Activated CD4-positive, CD25-positive, alpha-beta regulatory T cell (primary cell): ENCODE measurements around the gene CHAT.

Experiments used
- DNase-seq, 4 experiments: peaks; one replicate each; lab custom pipeline; 2025; lab: John Stamatoyannopoulos, UW

The CHAT gene

DNA sequence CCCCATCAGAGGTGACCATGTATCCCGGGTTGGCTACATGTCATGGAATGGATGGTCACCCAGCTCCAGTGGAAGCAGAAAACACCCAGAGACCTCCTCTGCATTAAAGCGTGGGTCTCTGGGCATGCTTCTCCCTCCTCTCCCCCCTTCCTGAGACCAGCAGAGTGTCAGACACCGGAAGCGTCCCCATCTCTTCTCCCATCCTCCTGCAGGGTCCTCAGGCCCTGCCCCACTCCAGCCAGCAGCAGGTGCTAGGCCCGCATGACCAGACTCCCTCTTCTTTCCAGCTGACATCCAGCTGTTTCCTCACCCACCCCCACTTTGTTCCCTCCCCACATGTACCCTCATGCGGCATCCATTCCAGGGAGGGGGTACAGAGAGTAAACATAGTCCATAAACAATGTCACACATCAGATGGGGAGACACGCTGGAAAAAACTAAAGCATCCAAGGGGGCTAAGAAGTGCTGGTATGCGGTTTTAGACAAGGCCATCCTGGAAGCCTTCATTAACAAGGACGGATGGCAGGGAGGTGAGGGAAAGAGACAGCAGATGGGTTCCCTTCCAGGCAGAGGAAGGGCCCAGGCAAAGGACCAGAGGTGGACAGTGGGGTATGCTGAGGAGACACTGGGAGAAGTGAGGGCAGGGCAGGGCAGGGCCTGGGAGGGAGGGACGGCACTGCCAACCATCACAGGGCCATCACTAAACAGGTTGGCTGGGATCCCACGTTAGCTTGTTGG is 16.2 kb upstream of the CHAT start:
- DNase-seq, result no peak

DNA sequence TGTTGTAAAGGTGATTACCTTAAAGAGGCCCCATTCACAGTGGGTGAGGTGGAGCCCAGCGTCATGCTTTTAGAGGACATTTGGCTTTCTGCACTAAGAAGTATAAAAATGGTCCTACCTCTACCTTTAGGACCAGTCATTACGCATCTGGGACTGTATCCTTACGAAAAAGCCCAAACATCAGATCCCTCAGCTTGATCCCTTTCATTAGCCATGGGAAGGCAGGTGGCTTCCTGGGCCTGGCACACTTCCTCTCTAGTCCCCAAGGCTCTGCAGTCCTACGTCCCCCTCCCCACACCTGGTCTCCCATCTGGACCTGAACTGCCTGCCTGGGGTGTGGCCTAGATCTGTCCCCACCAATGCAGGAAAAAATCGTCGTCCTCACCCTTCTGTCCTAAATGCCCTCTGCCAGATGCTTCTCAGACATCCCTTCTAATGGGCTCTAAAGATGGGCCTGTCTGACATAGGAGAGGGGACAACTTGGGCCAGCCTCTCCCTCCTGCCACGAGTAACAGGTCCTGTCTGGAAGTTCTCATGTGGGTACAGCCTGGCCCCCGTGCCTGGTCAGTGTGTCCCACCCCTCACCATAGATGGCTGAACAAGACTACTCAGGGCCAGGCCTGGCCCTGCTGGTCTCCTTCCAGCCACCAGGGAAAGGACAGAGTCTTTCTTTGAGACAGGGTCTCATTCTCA is 15.5 kb upstream of the CHAT start:
- DNase-seq, result no peak

DNA sequence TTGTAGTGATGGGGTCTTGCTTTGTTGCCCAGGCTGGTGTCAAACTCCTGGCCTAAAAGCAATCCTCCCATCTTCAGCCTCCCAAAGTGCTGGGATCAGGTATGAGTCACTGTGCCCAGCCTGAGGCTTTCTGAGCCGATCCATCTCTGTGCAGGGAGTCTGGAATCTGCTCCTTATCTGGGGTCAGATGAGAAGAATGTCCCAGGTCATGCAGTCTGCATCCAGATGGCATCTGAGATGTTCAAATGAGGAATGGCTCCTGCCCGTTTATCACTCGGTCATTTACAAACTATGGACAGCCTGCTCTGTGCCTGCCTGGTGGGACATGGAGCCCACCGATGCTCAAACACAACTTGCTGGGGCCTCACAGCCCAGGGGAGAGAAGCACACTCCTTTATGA is 14.9 kb upstream of the CHAT start:
- no peak for DNase-seq

DNA sequence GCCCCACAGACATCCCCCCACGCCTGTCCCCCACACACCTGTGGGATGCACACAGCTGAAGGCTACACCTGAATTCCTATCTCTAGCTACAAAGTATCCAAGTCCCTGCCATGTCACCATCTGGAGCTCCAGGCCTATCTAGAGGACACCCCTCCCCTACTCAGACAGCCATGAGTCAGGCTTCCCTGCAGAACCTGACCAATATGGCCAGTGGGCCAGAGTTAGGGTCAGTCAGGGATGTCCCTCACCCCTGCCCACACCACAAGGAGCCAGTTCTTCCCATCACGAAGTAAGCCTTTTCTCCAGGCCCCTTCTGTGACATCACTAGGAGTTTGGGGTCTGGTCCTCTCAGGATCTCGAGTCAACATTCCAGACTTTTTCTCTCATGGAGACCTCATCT is 14.3 kb upstream of the CHAT start:
- DNase-seq, result no peak

DNA sequence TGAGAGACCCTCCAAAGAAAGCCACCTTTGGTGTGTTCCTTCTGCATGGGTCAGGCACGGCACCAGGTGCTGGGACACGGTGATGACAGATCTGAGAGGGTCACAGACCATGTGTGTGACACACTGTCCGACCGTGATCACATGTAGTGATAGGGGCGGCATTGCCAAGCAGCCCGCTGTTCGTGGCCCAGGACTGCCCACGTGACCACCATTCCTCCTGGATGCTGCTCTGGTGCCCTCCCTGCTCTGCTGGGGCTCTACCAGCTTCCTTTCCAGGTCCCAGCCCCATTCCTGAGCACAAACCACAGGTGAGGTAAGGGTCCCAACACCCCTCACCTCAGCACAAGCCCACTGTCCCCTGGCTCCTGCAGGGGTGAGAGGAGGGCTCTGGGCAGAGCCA is 13.8 kb upstream of the CHAT start:
- DNase-seq, result no peak

DNA sequence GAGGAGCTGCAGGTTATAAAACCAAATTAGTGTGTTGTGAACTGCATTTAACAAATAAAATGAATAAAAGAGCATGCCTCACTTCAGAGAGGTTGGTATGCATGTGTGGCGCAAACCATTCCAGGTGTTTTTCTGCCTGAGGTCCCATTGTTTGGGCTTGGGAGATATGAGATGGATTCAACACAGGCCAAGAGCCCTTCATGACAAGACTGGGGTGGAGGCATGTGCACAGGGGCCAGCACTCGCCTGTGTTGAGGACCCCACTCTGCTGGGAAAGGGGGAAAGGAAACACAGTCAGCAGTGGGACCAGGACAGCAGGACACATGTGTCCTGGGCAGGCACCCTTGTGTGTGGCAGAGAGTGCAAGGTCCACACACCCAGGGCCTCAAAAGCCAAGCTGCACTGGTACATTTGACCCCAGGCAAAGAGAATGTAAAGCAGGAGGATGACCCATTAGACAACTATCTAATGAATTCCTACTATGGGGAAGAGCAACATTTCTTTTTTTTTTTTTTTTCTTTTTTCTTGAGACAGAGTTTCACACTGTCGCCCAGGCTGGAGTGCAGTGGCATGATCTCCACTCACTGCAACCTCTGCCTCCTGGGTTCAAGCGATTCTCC is 12.9 kb upstream of the CHAT start:
- no peak for DNase-seq

DNA sequence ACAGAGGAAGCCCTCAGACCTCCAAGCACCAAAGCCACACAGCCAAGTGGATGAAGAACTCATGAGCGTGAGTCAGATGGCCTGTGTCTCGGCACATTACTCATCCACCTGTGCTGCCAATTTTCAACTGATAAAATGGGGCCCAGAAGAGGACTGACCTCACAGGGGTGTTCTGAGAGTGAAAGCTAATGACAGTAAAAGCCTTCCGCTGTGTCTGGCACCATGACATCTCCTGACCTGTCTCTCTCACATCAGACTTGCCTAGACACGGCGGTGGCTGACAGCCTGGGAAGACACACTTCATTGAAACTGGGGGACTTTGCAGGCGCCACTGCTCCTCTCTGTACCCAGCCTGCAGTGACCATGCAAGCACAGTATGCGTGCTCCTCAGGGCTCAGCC is 12.0 kb upstream of the CHAT start:
- no peak for DNase-seq

DNA sequence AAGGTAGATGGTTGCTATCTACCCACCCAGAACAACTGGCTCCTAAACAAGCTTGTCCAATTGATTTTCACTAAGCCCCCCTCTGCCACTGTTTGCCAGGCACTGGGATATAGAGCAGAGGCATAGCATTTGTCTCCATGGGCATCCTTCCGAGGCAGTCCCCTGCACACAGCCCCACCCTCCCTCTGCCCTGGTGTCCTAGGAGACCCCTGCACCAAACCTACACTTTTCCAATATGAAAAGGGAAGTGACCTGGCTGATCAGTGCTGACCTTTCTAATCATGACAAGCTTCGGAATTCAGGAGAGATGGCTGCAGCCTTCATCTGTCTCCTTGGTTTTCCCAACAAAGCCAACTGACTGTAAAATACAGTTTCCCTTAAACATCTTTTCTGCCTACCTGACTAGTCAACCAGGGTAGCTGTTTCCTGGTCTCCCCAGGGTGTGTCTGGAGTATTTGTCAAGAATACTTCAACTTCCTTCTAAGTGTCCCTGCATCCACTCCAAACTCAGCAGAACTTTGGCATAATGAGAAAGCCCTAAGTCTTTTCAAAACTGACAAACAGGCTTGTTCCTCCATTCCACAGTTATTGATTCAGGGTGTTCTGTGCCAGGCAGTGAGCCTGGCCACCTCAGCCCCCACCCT is 11.3 kb upstream of the CHAT start:
- no peak for DNase-seq

DNA sequence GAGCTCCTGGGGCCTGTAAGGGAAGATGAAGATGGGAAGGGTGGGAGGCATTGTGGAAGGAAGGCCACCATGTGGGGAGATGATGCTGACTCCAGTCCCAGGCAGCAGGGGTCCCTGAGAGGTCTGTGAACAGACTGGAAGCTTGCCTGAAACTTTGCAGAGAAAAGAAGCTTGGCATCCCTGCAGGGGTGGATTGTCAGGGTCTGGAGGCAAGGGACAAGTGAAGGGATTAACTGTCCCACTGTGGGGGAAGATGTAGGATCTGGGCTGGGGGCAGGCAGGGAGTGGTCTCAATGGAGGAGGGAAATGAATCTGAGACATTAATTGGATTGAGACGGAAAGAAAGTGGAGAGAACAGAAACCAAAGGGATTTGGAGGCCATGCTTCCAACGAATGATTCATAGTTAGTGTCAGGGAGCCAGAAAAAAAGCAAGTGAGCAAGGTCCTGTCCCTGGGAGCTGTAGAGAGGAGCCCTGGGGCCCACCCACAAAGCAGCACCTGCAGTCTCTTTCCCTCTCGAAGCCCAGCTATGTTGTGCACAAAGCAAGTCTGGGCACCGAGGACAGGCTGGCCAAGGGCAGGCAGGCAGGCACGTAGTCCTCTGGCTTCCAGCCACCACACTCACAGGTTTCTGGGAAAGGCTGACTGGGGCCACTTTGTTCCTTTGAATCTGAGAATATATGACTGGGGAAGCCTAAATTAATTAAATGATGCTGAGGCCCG is 8.5 kb upstream of the CHAT start:
- no peak for DNase-seq

DNA sequence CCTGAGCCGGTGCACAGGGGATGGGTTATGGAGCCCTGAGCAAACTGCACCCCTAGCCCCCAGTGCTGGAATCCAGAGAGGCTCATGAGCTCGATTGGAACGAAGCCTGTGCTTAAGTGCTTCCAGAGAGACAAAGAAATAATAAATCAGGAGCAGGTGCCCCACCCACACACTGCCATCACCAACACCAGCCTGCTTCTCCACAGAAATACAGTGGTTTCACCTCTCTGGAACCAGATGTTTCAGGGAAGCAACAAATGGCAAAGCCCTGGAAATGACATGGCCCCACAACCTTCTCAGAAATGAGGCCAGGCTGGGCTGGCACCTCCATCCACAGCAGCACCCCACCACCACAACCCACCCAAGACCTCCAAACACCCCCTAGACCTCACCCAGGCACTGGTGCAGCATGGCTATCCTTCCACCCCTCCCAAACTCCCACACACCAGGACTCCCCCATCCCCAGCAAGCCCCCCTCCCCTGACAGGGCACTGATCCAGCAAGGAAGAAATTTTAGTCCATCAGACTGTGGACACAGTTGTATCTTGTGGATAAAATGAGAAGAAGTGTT is 7.8 kb upstream of the CHAT start:
- DNase-seq, result no peak

DNA sequence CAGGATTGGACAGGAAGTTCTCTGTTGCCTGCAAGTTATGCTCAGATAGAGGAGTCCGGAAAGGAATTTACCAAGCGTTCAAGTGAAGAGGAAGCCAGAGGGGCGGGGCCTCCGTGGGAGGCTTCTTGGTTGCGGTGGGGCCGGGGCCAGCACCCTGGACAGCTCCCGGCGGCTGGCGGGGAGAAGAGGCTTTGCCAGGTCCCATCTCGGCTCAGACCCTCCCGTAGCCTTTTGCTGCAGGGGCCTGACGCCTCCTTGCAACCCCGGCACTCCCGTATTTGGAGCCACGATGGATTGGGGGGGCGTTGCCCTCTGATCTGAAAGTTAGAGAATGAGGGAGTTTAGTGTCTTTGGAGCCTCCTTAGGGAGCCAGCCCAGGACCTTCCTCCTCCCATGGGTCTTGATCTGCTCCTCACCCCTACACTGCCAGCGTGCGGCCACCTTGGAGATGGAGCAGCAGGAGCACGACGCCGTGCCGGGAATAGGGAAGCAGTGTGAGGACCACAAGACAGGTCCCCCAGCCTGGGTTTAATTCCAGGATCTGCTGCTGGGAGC is 6.8 kb upstream of the CHAT start:
- DNase-seq, result peak in 3 of 4 experiments; percentile 8 to 33 (median 30)

DNA sequence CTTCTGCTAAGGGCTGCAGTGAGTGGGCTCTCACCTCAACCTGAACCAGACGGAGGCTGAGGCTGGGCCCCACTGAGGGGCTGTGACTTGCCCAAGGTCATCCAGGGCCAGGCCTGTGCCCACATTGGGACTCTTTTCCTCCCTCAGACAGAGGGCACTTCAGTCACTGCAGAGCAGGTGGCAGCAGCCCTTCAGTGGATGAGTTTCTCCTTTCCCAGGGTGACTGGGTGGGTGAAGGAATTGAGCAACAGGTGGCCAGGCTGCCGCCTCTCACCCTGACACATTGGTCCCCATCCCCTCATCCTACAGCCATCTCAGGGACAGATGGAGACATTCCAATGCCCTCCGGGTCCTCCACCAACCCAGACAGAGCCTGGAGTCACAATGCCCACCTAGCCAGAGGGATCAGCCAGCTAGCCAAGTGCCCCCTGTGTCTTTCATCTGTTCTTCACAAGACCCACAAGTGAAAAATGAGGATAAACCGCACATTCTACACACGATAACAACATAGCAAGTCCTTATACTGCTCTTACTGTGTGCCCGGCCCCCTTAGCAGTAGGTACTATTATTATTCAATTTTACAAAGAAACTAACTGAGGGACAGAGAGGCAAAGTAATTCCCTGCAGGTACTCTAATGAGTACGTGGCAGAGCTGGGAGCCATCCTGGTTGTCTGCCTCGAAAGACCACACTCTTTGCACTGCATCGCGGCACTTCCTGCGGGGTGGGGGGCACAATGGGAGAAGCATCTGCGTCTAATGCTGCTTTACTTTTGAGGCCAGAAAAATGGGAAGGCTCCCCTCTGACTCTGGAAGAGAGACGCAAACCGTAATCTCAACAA is 5.5 kb upstream of the CHAT start:
- no peak for DNase-seq

DNA sequence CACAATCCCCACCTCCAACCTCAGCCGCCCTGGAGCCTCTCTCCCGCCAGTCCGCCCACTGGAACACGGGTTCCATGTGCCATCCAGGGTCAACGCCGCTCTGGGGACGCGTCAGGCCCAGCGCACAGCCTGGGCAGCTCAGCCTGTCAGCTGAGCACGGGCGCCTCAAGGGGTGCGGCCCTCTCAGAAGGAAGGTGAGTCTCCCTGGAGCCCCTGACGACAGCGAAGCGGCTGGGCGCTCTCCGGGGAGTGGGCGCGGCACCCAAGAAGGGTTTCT is 4.9 kb upstream of the CHAT start:
- no peak for DNase-seq

DNA sequence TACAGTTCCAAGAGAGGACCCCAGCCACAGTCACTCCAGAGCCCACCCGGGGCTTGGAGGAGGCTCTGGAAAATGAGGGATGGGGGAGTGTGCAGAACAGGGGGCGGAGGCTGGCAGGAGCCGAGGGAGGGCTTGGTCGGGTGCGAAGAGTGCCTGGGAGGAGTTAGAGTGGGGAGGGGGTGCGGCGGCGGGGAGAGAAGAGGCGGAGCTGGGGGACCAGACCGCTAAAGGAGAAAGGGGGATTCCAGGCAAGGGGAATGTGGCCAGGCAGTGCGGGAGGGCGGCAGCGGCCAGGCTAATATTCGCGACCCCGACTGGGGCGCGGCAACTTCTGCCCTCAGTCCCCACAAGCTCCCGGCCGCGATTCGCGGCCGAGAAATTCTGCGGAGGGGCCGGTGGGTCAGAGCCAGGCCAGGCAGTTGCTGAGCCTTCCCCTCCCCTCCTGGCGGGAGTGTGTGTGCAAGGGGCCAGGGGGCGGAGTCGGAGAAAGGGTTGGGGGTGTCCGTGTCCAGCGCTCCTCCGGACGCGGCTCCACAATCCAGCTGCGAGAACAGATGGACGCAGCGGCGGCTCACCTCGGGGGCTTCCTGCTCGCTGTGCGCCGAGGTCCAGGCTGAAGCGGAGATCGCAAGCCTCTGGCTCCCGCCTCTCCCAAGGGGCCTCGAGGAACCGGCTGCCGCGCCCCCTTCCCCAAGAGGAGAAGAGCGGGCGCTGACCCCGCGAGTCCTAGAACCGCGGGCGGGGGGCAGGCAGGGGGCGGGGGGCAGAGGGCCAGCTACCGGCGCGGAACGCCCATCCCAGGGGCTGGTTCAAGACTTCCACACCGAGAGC is 4.3 kb upstream of the CHAT start:
- DNase-seq, result no peak

DNA sequence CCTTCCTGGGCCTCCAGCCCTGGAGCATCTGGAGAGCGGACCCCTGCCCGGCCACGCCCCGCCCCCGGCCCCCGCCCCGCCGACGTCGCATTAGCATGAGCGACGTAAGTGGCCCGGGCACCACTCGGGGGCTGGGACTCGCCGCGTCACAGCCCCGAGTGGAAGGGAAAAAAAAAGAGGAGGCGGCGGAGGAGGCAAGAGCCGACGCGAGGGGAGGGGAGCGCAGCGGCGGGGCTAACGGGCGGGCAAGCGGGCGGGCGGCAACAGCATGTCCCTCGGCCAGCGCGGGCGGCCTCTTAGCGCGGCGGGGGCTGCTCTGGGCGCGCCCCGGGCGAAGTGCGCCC is 3.8 kb upstream of the CHAT start, which contains the start of gene SLC18A3:
SLC18A3 (plus strand) TSS at position 197 of the 344 bp plus-strand sequence. CDS start 431 bp downstream, outside the sequence.
- DNase-seq, result no peak

DNA sequence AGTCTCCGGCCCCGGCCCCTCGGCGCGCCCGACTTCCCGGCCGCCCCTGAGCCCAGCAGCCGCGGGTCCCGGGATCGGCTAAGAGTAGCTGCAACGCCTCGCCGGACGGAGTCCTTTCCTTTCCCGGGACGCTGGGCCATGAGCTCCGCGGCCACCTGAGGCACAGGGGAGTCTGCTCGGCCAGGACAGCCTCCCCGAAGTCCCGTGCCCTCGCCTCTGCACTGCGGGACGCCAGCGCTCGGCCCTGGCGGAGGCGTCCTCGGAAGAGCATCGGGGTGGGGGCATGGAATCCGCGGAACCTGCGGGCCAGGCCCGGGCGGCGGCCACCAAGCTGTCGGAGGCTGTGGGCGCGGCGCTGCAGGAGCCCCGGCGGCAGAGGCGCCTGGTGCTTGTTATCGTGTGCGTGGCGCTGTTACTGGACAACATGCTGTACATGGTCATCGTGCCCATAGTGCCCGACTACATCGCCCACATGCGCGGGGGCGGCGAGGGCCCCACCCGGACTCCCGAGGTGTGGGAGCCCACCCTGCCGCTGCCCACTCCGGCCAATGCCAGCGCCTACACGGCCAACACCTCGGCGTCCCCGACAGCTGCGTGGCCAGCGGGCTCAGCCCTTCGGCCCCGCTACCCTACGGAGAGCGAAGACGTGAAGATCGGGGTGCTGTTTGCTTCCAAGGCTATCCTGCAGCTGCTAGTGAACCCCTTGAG is 3.2 kb upstream of the CHAT start:
- no peak for DNase-seq

DNA sequence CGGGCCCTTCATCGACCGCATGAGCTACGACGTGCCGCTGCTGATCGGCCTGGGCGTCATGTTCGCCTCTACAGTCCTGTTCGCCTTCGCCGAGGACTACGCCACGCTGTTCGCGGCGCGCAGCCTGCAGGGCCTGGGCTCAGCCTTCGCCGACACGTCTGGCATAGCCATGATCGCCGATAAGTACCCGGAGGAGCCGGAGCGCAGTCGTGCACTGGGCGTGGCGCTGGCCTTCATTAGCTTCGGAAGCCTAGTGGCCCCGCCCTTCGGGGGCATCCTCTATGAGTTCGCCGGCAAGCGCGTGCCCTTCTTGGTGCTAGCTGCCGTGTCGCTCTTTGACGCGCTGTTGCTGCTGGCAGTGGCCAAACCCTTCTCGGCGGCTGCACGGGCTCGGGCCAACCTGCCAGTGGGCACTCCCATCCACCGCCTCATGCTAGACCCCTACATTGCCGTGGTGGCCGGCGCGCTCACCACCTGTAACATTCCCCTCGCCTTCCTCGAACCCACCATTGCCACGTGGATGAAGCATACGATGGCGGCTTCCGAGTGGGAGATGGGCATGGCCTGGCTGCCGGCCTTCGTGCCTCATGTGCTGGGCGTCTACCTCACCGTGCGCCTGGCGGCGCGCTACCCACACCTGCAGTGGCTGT is 2.5 kb upstream of the CHAT start:
- no peak for DNase-seq

DNA sequence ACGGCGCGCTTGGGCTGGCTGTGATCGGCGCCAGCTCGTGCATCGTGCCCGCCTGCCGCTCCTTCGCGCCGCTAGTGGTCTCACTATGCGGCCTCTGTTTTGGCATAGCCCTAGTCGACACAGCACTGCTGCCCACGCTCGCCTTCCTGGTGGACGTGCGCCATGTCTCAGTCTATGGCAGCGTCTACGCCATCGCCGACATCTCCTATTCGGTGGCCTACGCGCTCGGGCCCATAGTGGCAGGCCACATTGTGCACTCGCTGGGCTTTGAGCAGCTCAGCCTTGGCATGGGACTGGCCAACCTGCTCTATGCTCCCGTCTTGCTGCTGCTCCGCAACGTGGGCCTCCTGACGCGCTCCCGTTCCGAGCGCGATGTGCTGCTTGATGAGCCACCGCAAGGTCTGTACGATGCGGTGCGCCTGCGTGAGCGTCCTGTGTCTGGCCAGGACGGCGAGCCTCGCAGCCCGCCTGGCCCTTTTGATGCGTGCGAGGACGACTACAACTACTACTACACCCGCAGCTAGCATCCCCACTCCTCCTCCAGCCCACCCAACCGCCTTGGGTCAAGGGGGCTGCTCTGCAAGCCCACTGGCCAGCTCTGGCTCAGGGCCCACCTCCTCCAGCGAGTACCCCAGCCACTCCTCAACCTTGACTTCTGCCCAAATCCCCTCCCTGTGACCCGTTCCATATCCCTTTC is 1.9 kb upstream of the CHAT start:
- no peak for DNase-seq
